Ovary (tissue), 9 donors: ENCODE measurements around the gene TGFBI. TPM values are rescaled to one million over a fixed set of nuclear protein-coding genes. Genes with fewer than 3 reads are reported as not detected.

Source experiments
- DNase-seq, 5 donors: peaks; one replicate each; pipeline ENCODE4 v3.0.0-alpha.2; 2019 to 2020
- H3K27ac ChIP-seq, 2 donors: fragments of 200-600 bp; one replicate each; pipeline versions ENCODE4 v1.5.1 to v1.8.0; 2019 to 2022
- H3K27me3 ChIP-seq: fragments of 200-600 bp; one replicate; pipeline ENCODE4 v1.8.0; 2022
- H3K36me3 ChIP-seq: fragments of 200-600 bp; sonication (generic); one replicate; pipeline ENCODE4 v1.5.1; 2019
- H3K4me1 ChIP-seq: one replicate; pipeline ENCODE4 v1.8.1; 2013; ENCODE audit warnings: mild to moderate bottlenecking, moderate library complexity; ENCODE audit not compliant: insufficient read depth
- H3K4me3 ChIP-seq: fragments of 200-600 bp; sonication (generic); one replicate; pipeline ENCODE4 v1.5.1; 2017
- H3K9me3 ChIP-seq, 2 donors: fragments of 200-600 bp in 1 of 2; sonication (generic) in 1 of 2; one replicate each; pipeline versions ENCODE4 v1.5.1 to v1.8.1; 2013 to 2019; ENCODE audit warnings: mild to moderate bottlenecking in 1 of 2, moderate library complexity in 1 of 2
- CTCF ChIP-seq, 3 donors: fragments of 450-650 bp in 2 of 3; fragments of 200-600 bp in 1 of 3; IDR thresholded peaks; one replicate each; pipeline versions ENCODE4 v1.5.1 to v1.8.0; 2016 to 2022; ENCODE audit warnings: antibody characterized with exemption in 3 of 3, mild to moderate bottlenecking in 1 of 3
- EP300 ChIP-seq: sonication (generic); formaldehyde crosslinking; IDR thresholded peaks from one replicate; pipeline ENCODE4 v1.6.1; 2017; ENCODE audit warnings: antibody characterized with exemption
- POLR2A ChIP-seq: fragments of 450-650 bp; IDR thresholded peaks from one replicate; pipeline ENCODE4 v1.6.1; 2017; ENCODE audit warnings: antibody characterized with exemption, mild to moderate bottlenecking, moderate library complexity
- WGBS, 3 donors: extraction: QIAGEN DNeasy Blood & Tissue Kit in 1 of 3; methylation state at CpG; one replicate each; pipeline versions ENCODE4 v1.1.5 to v1.1.7; 2013 to 2017; 5-methylcytosine and 5-hydroxymethylcytosine counted together
- intact Hi-C, 4 donors: fragments of 100-400 bp; cut with DNase I; formaldehyde crosslinking; loops; one replicate each; pipeline versions ENCODE4 v1.11.0 to v1.15.1; 2022 to 2023
- polyA plus RNA-seq, 2 donors: library from polyadenylated mRNA; stranded (reverse); fragments of 200-250 nt in 1 of 2; fragments of 350-450 nt in 1 of 2; fragmentation: Illumina TruSeq in 1 of 2; extraction: RNeasy Lipid Tissue Mini Kit (QIAGEN cat#74804) in 1 of 2; gene quantifications; one replicate each; pipeline ENCODE4 v1.2.3, GENCODE V29; 2013 to 2014
- total RNA-seq, 7 donors: library from RNA; depleted of rRNA in 2 of 7; stranded (reverse); fragments of >200 nt in 2 of 7; fragmentation: NEBNext Ultra II Directional in 3 of 7; extraction: Animal tissue kit (Norgen Biotek cat#: 25700) in 3 of 7; gene quantifications; one replicate each; pipeline versions ENCODE4 v1.1.0 to v1.2.4, GENCODE V29; 2016 to 2023
- donor health status: DM: no; HTN: no; CAD: no; lungs with moderate emphysema.
- donor health status: DM: no; HTN: no; CAD: no.
- donor health status: Bipolar disorder and iron deficiency.
- donor health status: DM: yes; HTN: yes; CAD: no.
- donor health status: DM: no; HTN: no; CAD: no.
- donor health status: DM: yes; HTN: yes; CAD: no.

The TGFBI gene
- total and polyA plus RNA-seq, 9 donors = 14.5 to 138 (median 25.3) TPM

GRCh38 chr5:136051486-136052220 lies 22.9 kb downstream of the TGFBI start:
- H3K4me1 ChIP-seq = no peaks in the 10 kb centered on the region
- 84 to 87% (median 86%) methylated on average over 12 of the region's 12 CpGs for WGBS, 3 donors
- H3K36me3 ChIP-seq = no peaks in the 10 kb centered on the region
- H3K9me3 ChIP-seq = no peaks in the 10 kb centered on the region
- H3K27ac ChIP-seq = no peak overlapping the region
- no peak for DNase-seq
- H3K4me3 ChIP-seq = no peak overlapping the region
- no peak for TF ChIP-seq EP300
- no peak for TF ChIP-seq POLR2A
- no peak for TF ChIP-seq CTCF (IDR thresholded peaks at IDR 0.05)
- intact Hi-C loops = loop anchor here in 1 of 4 donors (10.0 kb wide), 1 partner anchor 107 kb away; no protein-coding TSS in a partner anchor
- no peaks in the 10 kb centered on the region for H3K27me3 ChIP-seq

GRCh38 chr5:136052692-136053335 lies 24.0 kb downstream of the TGFBI start:
- intact Hi-C loops = loop anchor here in 1 of 4 donors (10.0 kb wide), 1 partner anchor 108 kb away; no protein-coding TSS in a partner anchor
- TF ChIP-seq CTCF (IDR thresholded peaks at IDR 0.05) = no peak
- no peak for TF ChIP-seq POLR2A
- no peak for TF ChIP-seq EP300
- Histone ChIP-seq H3K36me3 (no peaks in the 10 kb centered on the region), H3K27me3 (no peaks in the 10 kb centered on the region), H3K9me3 (no peaks in the 10 kb centered on the region), H3K4me3 (no peak overlapping the region), H3K4me1 (peaks cover 4% of the 10 kb centered on the region), H3K27ac (no peak overlapping the region)
- 94 to 97% (median 97%) methylated on average over 12 to 13 of the region's 13 CpGs for WGBS, 3 donors
- no peak for DNase-seq

- Histone ChIP-seq H3K27me3 (no peaks in the 10 kb centered on the region), H3K9me3 (no peaks in the 10 kb centered on the region), H3K36me3 (no peaks in the 10 kb centered on the region), H3K4me3 (no peak overlapping the region), H3K4me1 (peaks cover 6% of the 10 kb centered on the region), H3K27ac (no peak overlapping the region)
- WGBS, 3 donors = 76 to 90% (median 82%) methylated on average over 6 of the region's 6 CpGs
- intact Hi-C loops = loop anchor here in 1 of 4 donors (10.0 kb wide), 1 partner anchor 109 kb away; no protein-coding TSS in a partner anchor
- TF ChIP-seq EP300 = no peak
- no peak for TF ChIP-seq CTCF (IDR thresholded peaks at IDR 0.05)
- TF ChIP-seq POLR2A = no peak
- no peak for DNase-seq
Measured at GRCh38 chr5:136053336-136054141, 24.8 kb downstream of the TGFBI start.
